ENCODE results near the gene JUNB. TPM values are rescaled to one million over a fixed set of nuclear protein-coding genes. Genes with fewer than 3 reads are reported as not detected.

Gene JUNB
- total and polyA plus RNA-seq, 2 of the 13 experiments (the other 11 are each of a cell fraction or from before 2014, with no cell fraction given), result 7.7 to 8.2 TPM

- TF ChIP-seq PHB2 (IDR thresholded peaks at IDR 0.05; ENCODE audit: partially characterized antibody) (no peak), ZFAT (CRISPR knock-in tag; conservative IDR thresholded peaks at IDR 0.05) (no peak), IRF1 (CRISPR knock-in tag; IDR thresholded peaks at IDR 0.05; ENCODE audit: low read depth) (no peak), JDP2 (CRISPR knock-in tag; IDR thresholded peaks at IDR 0.05; ENCODE audit: borderline replicate concordance) (no peak), MED8 (CRISPR knock-in tag; IDR thresholded peaks at IDR 0.05; ENCODE audit: insufficient replicate concordance) (no peak), ZNF350 (CRISPR knock-in tag; IDR thresholded peaks at IDR 0.05; ENCODE audit: borderline replicate concordance, low read depth) (peak; percentile 75), ZBTB46 (CRISPR knock-in tag; IDR thresholded peaks at IDR 0.05; ENCODE audit: borderline replicate concordance) (no peak), ZNF224 (CRISPR knock-in tag; IDR thresholded peaks at IDR 0.05) (no peak), RFX3 (CRISPR knock-in tag; IDR thresholded peaks at IDR 0.05) (peak; percentile 96), POLR2G (IDR thresholded peaks at IDR 0.05; ENCODE audit: low read depth, low read length) (peak; percentile 62; the same call in 1 of the 2 replicates), RXRB (CRISPR knock-in tag; IDR thresholded peaks at IDR 0.05; ENCODE audit: borderline replicate concordance) (no peak), ZNF558 (CRISPR knock-in tag; IDR thresholded peaks at IDR 0.05; ENCODE audit: borderline replicate concordance) (no peak), ASH2L (IDR thresholded peaks at IDR 0.05; ENCODE audit: insufficient read length, low read depth, low read length) (peak; percentile 32), RFX5 (IDR thresholded peaks at IDR 0.05; ENCODE audit: low read depth, low read length) (peak; percentile 67; the same call in 1 of the 2 replicates), FOXC1 (CRISPR knock-in tag; IDR thresholded peaks at IDR 0.05; ENCODE audit: borderline replicate concordance) (no peak), SOX13 (IDR thresholded peaks at IDR 0.05) (no peak), SOX13 (CRISPR knock-in tag; conservative IDR thresholded peaks at IDR 0.05 in 1 of 2, IDR thresholded peaks at IDR 0.05 in 1 of 2) (peak in 1 of 2 experiments; percentile 36; a peak in 1 of 4 replicates), SKI (IDR thresholded peaks at IDR 0.05; ENCODE audit: partially characterized antibody) (no peak), CREM (IDR thresholded peaks at IDR 0.05) (no peak), CREM (CRISPR knock-in tag; IDR thresholded peaks at IDR 0.05) (no peak), POGZ (CRISPR knock-in tag; IDR thresholded peaks at IDR 0.05) (no peak), GFI1 (CRISPR knock-in tag; IDR thresholded peaks at IDR 0.05; ENCODE audit: borderline replicate concordance) (no peak), USF2 (IDR thresholded peaks at IDR 0.05; ENCODE audit: low read depth, low read length) (no peak), USF2 (CRISPR knock-in tag; IDR thresholded peaks at IDR 0.05; ENCODE audit: borderline replicate concordance) (peak; percentile 85; the same call in 1 of the 2 replicates), HDAC2 (CRISPR knock-in tag; IDR thresholded peaks at IDR 0.05) (peak; percentile 47; the same call in 1 of the 2 replicates), JUND (CRISPR knock-in tag; IDR thresholded peaks at IDR 0.05) (no peak), ARID2 (CRISPR knock-in tag; IDR thresholded peaks at IDR 0.05; ENCODE audit: borderline replicate concordance) (no peak)
Measured at GRCh38 chr19:12789904-12790619, 1.2 kb upstream of the JUNB start (continued).

All from HepG2 (cell line).